DOHH2 (cell line): ENCODE measurements around the gene CD40.

Experiments
- CTCF ChIP-seq: fragments of 200-600 bp; sonication (generic); IDR thresholded peaks from one replicate; pipeline ENCODE4 v1.5.1; 2014; ENCODE audit warnings: antibody characterized with exemption, mild to moderate bottlenecking, low read depth, low read length; ENCODE audit not compliant: poor library complexity, severe bottlenecking
- EZH2phosphoT487 ChIP-seq: fragments of 200-600 bp; sonication (generic); IDR thresholded peaks from 2 replicates; pipeline ENCODE4 v1.6.1; 2017; ENCODE audit warnings: borderline replicate concordance, mild to moderate bottlenecking, antibody characterized with exemption, low read length, moderate library complexity, mixed read lengths

GRCh38 chr20:46119547-46119946 is 1.4 kb downstream of the CD40 start:
- TF ChIP-seq CTCF = no peak
- no peak for TF ChIP-seq EZH2phosphoT487
